ENCODE data around the gene CHRD.

DNA sequence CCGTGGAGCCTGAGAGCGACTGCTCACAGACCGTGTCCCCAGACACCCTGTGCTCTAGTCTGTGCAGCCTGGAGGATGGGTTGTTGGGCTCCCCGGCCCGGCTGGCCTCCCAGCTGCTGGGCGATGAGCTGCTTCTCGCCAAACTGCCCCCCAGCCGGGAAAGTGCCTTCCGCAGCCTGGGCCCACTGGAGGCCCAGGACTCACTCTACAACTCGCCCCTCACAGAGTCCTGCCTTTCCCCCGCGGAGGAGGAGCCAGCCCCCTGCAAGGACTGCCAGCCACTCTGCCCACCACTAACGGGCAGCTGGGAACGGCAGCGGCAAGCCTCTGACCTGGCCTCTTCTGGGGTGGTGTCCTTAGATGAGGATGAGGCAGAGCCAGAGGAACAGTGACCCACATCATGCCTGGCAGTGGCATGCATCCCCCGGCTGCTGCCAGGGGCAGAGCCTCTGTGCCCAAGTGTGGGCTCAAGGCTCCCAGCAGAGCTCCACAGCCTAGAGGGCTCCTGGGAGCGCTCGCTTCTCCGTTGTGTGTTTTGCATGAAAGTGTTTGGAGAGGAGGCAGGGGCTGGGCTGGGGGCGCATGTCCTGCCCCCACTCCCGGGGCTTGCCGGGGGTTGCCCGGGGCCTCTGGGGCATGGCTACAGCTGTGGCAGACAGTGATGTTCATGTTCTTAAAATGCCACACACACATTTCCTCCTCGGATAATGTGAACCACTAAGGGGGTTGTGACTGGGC lies 35.1 kb upstream of the CHRD start:
- TF ChIP-seq, protein P1, sequence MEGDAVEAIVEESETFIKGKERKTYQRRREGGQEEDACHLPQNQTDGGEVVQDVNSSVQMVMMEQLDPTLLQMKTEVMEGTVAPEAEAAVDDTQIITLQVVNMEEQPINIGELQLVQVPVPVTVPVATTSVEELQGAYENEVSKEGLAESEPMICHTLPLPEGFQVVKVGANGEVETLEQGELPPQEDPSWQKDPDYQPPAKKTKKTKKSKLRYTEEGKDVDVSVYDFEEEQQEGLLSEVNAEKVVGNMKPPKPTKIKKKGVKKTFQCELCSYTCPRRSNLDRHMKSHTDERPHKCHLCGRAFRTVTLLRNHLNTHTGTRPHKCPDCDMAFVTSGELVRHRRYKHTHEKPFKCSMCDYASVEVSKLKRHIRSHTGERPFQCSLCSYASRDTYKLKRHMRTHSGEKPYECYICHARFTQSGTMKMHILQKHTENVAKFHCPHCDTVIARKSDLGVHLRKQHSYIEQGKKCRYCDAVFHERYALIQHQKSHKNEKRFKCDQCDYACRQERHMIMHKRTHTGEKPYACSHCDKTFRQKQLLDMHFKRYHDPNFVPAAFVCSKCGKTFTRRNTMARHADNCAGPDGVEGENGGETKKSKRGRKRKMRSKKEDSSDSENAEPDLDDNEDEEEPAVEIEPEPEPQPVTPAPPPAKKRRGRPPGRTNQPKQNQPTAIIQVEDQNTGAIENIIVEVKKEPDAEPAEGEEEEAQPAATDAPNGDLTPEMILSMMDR (IDR thresholded peaks at IDR 0.05): no peak
- TF ChIP-seq POLR2AphosphoS5 (IDR thresholded peaks at IDR 0.05): no peak
